Body of pancreas (tissue), 4 donors: ENCODE data around the gene KIF5A. TPM values are rescaled to one million over a fixed set of nuclear protein-coding genes. Genes with fewer than 3 reads are reported as not detected.

Experiments
- ATAC-seq: fragments of 150-250 bp; one replicate; pipeline ENCODE4 v1.9.1; 2016
- DNase-seq, 4 donors: peaks; one replicate each; pipeline ENCODE4 v3.0.0-alpha.2; 2019
- H3K27ac ChIP-seq, 4 donors: fragments of 200-600 bp; sonication (generic); 1 replicate in 3 of 4; 2 replicates in 1 of 4; pipeline versions ENCODE4 v1.5.1 to v1.6.1; 2016 to 2019; ENCODE audit warnings: mild to moderate bottlenecking in 1 of 4, mixed read lengths in 1 of 4, moderate library complexity in 1 of 4
- H3K27me3 ChIP-seq, 2 donors: fragments of 200-600 bp; sonication (generic); one replicate each; pipeline ENCODE4 v1.6.0; 2016; ENCODE audit warnings: mild to moderate bottlenecking in 1 of 2
- H3K36me3 ChIP-seq, 2 donors: fragments of 200-600 bp; sonication (generic); replicated peaks in 1 of 2; 2 replicates each; pipeline ENCODE4 v1.5.1; 2016; ENCODE audit warnings: low read depth in 2 of 2; ENCODE audit not compliant: insufficient read depth in 1 of 2
- H3K4me1 ChIP-seq: fragments of 200-600 bp; sonication (generic); one replicate; pipeline ENCODE4 v1.6.0; 2016
- H3K4me3 ChIP-seq, 2 donors: fragments of 200-600 bp; sonication (generic); 1 replicate in 1 of 2; 2 replicates in 1 of 2; pipeline ENCODE4 v1.5.1; 2016 to 2019
- H3K9me3 ChIP-seq, 3 donors: fragments of 200-600 bp; sonication (generic); 1 replicate in 2 of 3; 2 replicates in 1 of 3; pipeline ENCODE4 v1.5.1; 2016
- POLR2A ChIP-seq, 3 donors: fragments of 450-650 bp; IDR thresholded peaks; one replicate each; pipeline ENCODE4 v1.6.1; 2016; ENCODE audit warnings: antibody characterized with exemption in 3 of 3, mild to moderate bottlenecking in 2 of 3
- WGBS, 2 donors: methylation state at CpG; one replicate each; pipeline ENCODE4 v1.1.5; 2017; 5-methylcytosine and 5-hydroxymethylcytosine counted together
- intact Hi-C: fragments of 100-400 bp; cut with DNase I; formaldehyde crosslinking; loops from one replicate; pipeline ENCODE4 v1.15.1; 2023
- total RNA-seq, 2 donors: library from RNA; depleted of rRNA; stranded (reverse); fragments of >200 nt; gene quantifications; one replicate each; pipeline ENCODE4 v1.1.0, GENCODE V29; 2016
- TF ChIP-seq, protein P1 (sequence below), 7 experiments: fragments of 450-650 bp in 4 of 7; fragments of 200-600 bp in 3 of 7; sonication (generic) in 3 of 7; IDR thresholded peaks; one replicate each; pipeline ENCODE4 v1.5.1; 2016 to 2019; ENCODE audit warnings: antibody characterized with exemption in 7 of 7

The KIF5A gene
- total RNA-seq, 2 donors from 2014 or later: 0.33 to 1.3 TPM

DNA sequence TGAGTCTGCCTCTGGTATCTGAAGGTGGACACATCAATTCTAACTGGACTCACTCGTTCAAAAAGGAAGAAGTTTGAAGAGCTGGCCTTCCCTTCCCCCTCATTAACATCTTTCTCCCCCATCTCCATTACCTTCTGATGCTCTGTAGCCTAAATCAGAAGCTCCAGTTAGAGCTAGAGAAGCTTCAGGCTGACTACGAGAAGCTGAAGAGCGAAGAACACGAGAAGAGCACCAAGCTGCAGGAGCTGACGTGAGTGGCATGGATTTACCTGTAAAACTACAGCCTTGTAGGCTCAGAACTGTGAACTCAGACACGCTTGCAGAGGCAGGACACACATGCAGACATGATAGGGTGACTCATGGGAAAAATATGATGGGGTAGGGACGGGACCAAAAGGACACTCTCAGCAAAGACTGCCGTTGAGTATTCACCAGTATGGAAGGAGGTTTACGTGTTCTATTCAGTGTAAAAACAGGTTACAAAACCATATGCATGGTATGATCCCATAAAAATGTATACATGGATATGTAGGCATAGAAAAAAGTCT, 26.8 kb downstream of the KIF5A start:
- H3K4me3 ChIP-seq: no peak overlapping the region

DNA sequence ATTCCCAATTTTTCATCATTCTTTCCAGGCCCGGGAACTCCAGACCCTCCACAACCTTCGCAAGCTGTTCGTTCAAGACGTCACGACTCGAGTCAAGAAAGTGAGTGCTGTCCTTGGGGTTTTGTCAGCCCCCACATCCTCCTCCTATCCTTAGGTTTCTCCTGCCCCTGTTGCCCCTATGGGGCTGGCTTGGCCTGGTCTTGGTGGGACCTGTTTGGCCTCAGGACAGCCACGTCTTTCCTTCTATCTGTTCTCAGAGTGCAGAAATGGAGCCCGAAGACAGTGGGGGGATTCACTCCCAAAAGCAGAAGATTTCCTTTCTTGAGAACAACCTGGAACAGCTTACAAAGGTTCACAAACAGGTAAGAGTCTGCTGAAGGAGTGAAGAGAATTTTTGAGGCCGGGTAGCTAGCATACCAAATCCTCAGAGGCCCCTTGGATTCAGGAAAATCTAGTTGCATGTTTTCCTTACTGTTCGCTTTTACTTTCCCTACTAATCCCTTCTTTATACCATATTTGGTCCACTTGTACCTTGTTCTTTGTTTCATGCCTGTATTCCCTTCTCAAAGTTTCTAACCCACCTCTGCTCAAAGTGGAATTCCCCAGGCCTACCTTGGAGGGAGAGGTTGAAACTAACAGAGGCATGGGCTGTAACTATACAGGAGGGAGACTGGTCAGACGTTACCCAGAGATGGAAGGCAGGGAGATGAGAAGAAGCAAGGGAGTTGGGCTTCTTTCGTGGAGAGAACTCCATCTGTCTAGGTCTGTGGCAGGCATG, 28.3 kb downstream of the KIF5A start:
- no peaks in the 10 kb centered on the region for H3K27me3 ChIP-seq
- ATAC-seq: no peak
- H3K36me3 ChIP-seq: no peaks in the 10 kb centered on the region
- H3K27ac ChIP-seq: no peak overlapping the region
- TF ChIP-seq POLR2A (IDR thresholded peaks at IDR 0.05): no peak
- TF ChIP-seq, protein P1, sequence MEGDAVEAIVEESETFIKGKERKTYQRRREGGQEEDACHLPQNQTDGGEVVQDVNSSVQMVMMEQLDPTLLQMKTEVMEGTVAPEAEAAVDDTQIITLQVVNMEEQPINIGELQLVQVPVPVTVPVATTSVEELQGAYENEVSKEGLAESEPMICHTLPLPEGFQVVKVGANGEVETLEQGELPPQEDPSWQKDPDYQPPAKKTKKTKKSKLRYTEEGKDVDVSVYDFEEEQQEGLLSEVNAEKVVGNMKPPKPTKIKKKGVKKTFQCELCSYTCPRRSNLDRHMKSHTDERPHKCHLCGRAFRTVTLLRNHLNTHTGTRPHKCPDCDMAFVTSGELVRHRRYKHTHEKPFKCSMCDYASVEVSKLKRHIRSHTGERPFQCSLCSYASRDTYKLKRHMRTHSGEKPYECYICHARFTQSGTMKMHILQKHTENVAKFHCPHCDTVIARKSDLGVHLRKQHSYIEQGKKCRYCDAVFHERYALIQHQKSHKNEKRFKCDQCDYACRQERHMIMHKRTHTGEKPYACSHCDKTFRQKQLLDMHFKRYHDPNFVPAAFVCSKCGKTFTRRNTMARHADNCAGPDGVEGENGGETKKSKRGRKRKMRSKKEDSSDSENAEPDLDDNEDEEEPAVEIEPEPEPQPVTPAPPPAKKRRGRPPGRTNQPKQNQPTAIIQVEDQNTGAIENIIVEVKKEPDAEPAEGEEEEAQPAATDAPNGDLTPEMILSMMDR (IDR thresholded peaks at IDR 0.05): no peak
- DNase-seq: no peak
- no peaks in the 10 kb centered on the region for H3K4me1 ChIP-seq
- H3K4me3 ChIP-seq: no peak overlapping the region
- no peaks in the 10 kb centered on the region for H3K9me3 ChIP-seq
- intact Hi-C loops: no loop called here
- 79 to 84% methylated on average over 12 of the region's 12 CpGs for WGBS, 2 donors

More for the DNA sequence above, 26.8 kb downstream of the KIF5A start:
- no peak for DNase-seq
- intact Hi-C loops: no loop called here
- H3K4me1 ChIP-seq: no peaks in the 10 kb centered on the region
- no peaks in the 10 kb centered on the region for H3K9me3 ChIP-seq
- H3K27me3 ChIP-seq: no peaks in the 10 kb centered on the region
- no peak overlapping the region for H3K27ac ChIP-seq
- ATAC-seq: no peak
- WGBS, 2 donors: 79 to 80% methylated on average over 9 of the region's 9 CpGs
- TF ChIP-seq, protein P1 (IDR thresholded peaks at IDR 0.05): no peak
- no peak for TF ChIP-seq POLR2A (IDR thresholded peaks at IDR 0.05)
- H3K36me3 ChIP-seq: no peaks in the 10 kb centered on the region

DNA sequence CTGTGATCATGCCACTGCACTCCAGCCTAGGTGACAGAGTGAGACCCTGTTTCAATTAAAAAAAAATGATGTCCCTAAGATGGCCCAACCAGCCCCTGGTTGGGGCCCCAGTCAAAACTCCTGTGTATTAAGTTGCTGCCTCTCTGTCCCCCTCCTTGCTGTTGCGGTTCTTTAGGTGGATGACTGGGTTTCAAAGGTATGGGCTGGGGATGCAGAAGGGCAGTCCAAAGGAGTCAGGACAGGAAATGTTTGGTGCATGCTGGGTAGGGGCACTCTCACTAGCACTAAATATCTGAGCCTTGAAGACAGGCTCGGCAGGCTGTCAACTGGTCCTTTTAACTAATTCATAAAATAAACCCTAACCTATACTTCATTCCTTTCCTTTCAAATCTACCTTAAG, 29.2 kb downstream of the KIF5A start:
- Histone ChIP-seq H3K4me3 (no peak overlapping the region), H3K36me3 (no peaks in the 10 kb centered on the region), H3K4me1 (no peaks in the 10 kb centered on the region), H3K27me3 (no peaks in the 10 kb centered on the region), H3K9me3 (no peaks in the 10 kb centered on the region), H3K27ac (no peak overlapping the region)
- DNase-seq: no peak
- TF ChIP-seq POLR2A (IDR thresholded peaks at IDR 0.05): no peak
- TF ChIP-seq, protein P1 (IDR thresholded peaks at IDR 0.05): no peak
- intact Hi-C loops: no loop called here
- WGBS, 2 donors: 82% methylated on average over 2 of the region's 2 CpGs
- ATAC-seq: no peak

DNA sequence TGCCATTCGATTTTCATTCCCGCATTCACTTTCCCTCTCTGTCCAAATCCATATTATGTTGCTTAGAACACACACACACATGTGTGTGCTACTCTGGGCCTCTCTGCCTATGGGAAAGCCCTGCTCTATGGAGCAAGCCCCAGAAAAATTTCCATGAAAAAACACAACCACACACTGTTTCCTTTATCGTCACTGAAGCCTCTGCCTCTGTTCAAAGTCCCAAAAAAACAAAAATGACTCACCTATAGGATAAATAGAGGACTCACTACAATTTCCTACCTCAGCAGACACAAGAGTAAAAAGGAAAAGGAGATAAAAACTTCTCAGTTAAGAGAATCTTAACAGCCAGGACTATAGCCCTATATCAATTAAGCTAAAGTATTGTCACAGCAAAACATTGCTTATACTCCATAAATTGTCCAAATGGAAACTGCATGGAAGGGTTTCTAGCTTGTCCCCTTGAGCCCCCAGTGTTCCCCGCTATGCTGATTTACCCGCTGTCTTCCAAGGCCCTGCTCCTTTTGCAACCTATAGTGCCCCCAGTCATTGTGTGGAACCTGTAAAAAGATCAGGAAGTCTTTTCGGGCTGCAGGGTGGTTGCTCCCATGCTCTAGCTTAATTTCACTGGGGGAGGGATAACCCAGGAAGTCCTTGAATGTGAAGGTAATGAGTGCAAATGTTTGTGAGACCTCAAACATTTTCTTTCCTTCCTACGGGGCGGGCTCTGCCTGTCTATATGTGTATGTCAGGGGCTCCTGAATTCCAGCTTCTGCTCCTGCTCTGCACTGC, 30.0 kb downstream of the KIF5A start:
- no peaks in the 10 kb centered on the region for H3K9me3 ChIP-seq
- H3K27me3 ChIP-seq: no peaks in the 10 kb centered on the region
- H3K36me3 ChIP-seq: no peaks in the 10 kb centered on the region
- no peak overlapping the region for H3K27ac ChIP-seq
- ATAC-seq: no peak
- intact Hi-C loops: loop anchor here (2.0 kb wide), 1 partner anchor 43 kb away; no protein-coding TSS in a partner anchor
- no peak for TF ChIP-seq POLR2A (IDR thresholded peaks at IDR 0.05)
- TF ChIP-seq, protein P1 (IDR thresholded peaks at IDR 0.05): no peak
- H3K4me3 ChIP-seq: no peak overlapping the region
- H3K4me1 ChIP-seq: no peaks in the 10 kb centered on the region
- DNase-seq: no peak
- 77 to 80% methylated on average over 8 of the region's 8 CpGs for WGBS, 2 donors
